Caco-2 (cell line): ENCODE results near the gene ZBED1. TPM values are rescaled to one million over a fixed set of nuclear protein-coding genes. Genes with fewer than 3 reads are reported as not detected.

ENCODE experiments used
- BruUV-seq: library from RNA; stranded (reverse); fragments of 400-500 nt; replicated peaks from 2 replicates; lab custom pipeline; 2021; lab: Mats Ljungman, UMichigan
- CTCF ChIA-PET: fragments of 300-600 bp; sonication (Branson Sonifier 250); formaldehyde crosslinking; loops from one replicate; lab custom pipeline; 2022; ENCODE audit warnings: antibody characterized with exemption; lab: Charles Lee
- POLR2A ChIA-PET: fragments of 300-600 bp; sonication (Branson Sonifier 250); formaldehyde crosslinking; loops from one replicate; lab custom pipeline; 2022; ENCODE audit warnings: antibody characterized with exemption; lab: Charles Lee
- DNase-seq, 2 experiments: peaks; one replicate each; pipeline versions ENCODE4 v3.0.0 to v3.0.0-alpha.2; 2020 to 2022
- H3K27me3 ChIP-seq: replicated peaks from 2 replicates; pipeline ENCODE4 v1.6.0; 2011; ENCODE audit warnings: low read length; ENCODE audit not compliant: control insufficient read depth, insufficient read depth
- H3K36me3 ChIP-seq: 2 replicates; pipeline ENCODE4 v1.5.1; 2011; ENCODE audit warnings: low read length; ENCODE audit not compliant: control insufficient read depth, insufficient read depth
- H3K4me1 ChIP-seq: fragments of 250-450 bp; sonication (Bioruptor Pico); 2 replicates; pipeline ENCODE4 v1.5.1; 2020; ENCODE audit warnings: mild to moderate bottlenecking
- H3K4me3 ChIP-seq: 2 replicates; pipeline ENCODE4 v1.5.1; 2011; ENCODE audit warnings: low read depth, mild to moderate bottlenecking, control low read depth, low read length
- H3K9me3 ChIP-seq: fragments of 250-450 bp; sonication (Bioruptor Pico); 2 replicates; pipeline ENCODE4 v1.5.1; 2020; ENCODE audit warnings: mild to moderate bottlenecking, moderate library complexity
- H3K27ac Mint-ChIP-seq: one replicate; pipeline ENCODE4 v1.8.0; 2022; ENCODE audit warnings: mixed read lengths; ENCODE audit not compliant: unreplicated experiment
- H3K27me3 Mint-ChIP-seq: one replicate; pipeline ENCODE4 v1.8.0; 2022; ENCODE audit warnings: mixed read lengths; ENCODE audit not compliant: insufficient read depth, unreplicated experiment
- H3K36me3 Mint-ChIP-seq: one replicate; pipeline ENCODE4 v1.8.0; 2022; ENCODE audit warnings: mild to moderate bottlenecking, mixed read lengths; ENCODE audit not compliant: insufficient read depth, unreplicated experiment
- H3K4me1 Mint-ChIP-seq: one replicate; pipeline ENCODE4 v1.8.0; 2022; ENCODE audit warnings: low read depth, mixed read lengths; ENCODE audit not compliant: unreplicated experiment
- H3K4me3 Mint-ChIP-seq: one replicate; pipeline ENCODE4 v1.8.0; 2022; ENCODE audit warnings: mild to moderate bottlenecking, moderate library complexity, mixed read lengths; ENCODE audit not compliant: unreplicated experiment
- H3K9me3 Mint-ChIP-seq: one replicate; pipeline ENCODE4 v1.8.0; 2022; ENCODE audit warnings: mixed read lengths; ENCODE audit not compliant: unreplicated experiment
- CTCF ChIP-seq, 2 experiments: fragments of 200-600 bp in 1 of 2; IDR thresholded peaks; 1 replicate in 1 of 2; 2 replicates in 1 of 2; pipeline versions ENCODE4 v1.5.1 to v1.8.0; 2011 to 2022; ENCODE audit warnings: antibody characterized with exemption in 1 of 2, control low read depth in 1 of 2, inconsistent platforms in 1 of 2, low read depth in 1 of 2, low read length in 1 of 2, mild to moderate bottlenecking in 1 of 2, moderate library complexity in 1 of 2; ENCODE audit not compliant: insufficient read depth in 1 of 2, severe bottlenecking in 1 of 2, unreplicated experiment in 1 of 2
- intact Hi-C: fragments of 100-400 bp; cut with micrococcal nuclease; formaldehyde crosslinking; loops from one replicate; pipeline ENCODE4 v1.10.0; 2022; ENCODE audit not compliant: unreplicated experiment
- total RNA-seq: library from RNA; stranded (reverse); gene quantifications from 2 replicates; pipeline ENCODE4 v1.2.3, GENCODE V29; 2022

ZBED1 gene
- total RNA-seq, 1 experiment from 2014 or later: 68.8 TPM

DNA sequence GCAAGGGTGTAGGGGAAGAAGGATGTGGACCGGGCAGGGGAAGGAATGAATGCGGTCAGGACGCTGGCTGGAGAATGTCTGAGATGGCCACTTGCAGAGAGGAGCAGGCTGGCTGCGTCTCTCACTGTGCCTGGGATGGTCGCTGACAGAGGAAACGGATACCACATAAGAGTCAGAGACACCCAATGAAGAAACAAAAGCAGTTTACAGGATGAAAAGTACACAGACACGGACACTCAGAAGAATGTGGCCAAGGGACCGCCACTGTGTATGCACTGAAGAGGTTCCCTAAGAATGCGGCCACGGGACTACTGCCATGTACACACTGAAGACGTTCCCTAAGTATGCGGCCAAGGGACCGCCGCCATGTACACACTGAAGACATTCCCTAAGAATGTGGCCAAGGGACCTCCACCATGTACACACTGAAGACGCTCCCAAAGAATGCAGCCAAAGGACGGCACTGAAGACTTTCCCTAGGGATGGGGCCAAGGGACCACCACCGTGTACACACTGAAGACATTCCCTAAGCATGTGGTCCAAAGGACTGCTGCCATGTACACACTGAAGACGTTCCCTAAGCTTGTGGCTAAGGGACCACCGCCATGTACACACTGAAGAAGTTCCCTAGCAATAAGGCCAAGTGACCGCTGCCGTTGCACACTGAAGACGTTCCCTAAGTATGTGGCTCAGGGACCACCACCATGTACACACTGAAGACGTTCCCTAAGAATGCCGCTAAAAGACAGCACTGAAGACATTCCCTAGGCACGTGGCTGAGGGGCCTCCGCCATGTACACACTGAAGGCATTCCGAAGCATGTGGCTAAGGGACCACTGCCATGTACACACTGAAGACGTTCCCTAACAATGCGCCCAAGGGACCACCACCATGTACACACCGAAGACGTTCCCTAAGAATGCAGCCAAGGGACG lies 32.2 kb downstream of the ZBED1 start:
- no peaks in the 10 kb centered on the region for H3K27me3 Mint-ChIP-seq
- no peak for TF ChIP-seq CTCF (IDR thresholded peaks at IDR 0.05; ENCODE audit: insufficient read depth in 1 of 2, low read depth in 1 of 2, low read length in 1 of 2, severe bottlenecking in 1 of 2, unreplicated experiment in 1 of 2)
- ChIA-PET POLR2A (no interaction called here), CTCF (no interaction called here)
- peaks cover 23% of the 10 kb centered on the region for H3K4me1 ChIP-seq
- H3K36me3 Mint-ChIP-seq: peaks cover 42% of the 10 kb centered on the region
- no peaks in the 10 kb centered on the region for H3K9me3 ChIP-seq
- BruUV-seq: no TSS peak
- H3K27ac Mint-ChIP-seq: peak overlapping the region; percentile 88
- H3K4me3 Mint-ChIP-seq: no peak overlapping the region
- H3K27me3 ChIP-seq: no peaks in the 10 kb centered on the region
- no peak for DNase-seq
- H3K4me3 ChIP-seq: no peak overlapping the region
- no peaks in the 10 kb centered on the region for H3K9me3 Mint-ChIP-seq
- intact Hi-C loops: no loop called here
- H3K36me3 ChIP-seq: no peaks in the 10 kb centered on the region
- peaks cover 22% of the 10 kb centered on the region for H3K4me1 Mint-ChIP-seq

DNA sequence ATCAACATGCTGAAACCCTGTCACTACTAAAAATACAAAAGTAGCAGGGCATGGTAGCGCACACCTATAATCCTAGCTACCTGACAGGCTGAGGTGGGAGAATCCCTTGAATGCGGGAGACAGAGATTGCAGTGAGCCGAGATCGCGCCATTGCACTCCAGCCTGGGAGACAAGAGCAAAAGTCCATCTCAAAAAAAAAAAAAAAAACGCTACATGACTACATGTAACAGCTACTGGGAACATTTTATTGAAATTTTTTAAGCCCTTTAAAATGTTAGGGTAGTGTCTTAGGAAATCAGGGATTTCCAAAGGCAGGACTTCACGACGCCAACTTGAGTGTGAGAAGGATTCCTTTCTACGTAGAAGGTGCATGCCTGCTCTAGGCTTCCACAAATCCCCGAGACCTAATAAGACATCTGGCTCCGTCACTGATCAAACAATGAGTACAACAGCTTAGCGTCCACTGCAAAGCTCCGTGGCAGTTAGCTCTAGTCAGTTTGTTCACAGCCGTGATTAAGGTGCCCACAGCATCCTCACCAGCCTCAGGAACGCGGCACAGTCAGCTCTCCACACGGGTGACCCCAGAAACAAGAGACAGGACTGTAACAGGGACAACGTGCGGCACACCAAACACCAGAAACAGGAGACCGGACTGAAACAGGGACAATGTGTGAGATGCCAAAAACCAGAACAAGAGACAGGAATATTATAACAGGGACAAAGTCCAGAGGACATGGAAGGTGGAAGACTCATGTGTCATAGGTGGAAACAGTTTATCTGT lies 33.7 kb downstream of the ZBED1 start:
- Histone ChIP-seq H3K4me1 (peaks cover 11% of the 10 kb centered on the region), H3K9me3 (no peaks in the 10 kb centered on the region), H3K36me3 (no peaks in the 10 kb centered on the region), H3K27me3 (no peaks in the 10 kb centered on the region), H3K4me3 (no peak overlapping the region)
- Mint-ChIP-seq H3K27ac (peak overlapping the region; percentile 88), H3K9me3 (no peaks in the 10 kb centered on the region), H3K4me1 (peaks cover 18% of the 10 kb centered on the region), H3K27me3 (no peaks in the 10 kb centered on the region), H3K4me3 (peak overlapping the region; percentile 60), H3K36me3 (peaks cover 33% of the 10 kb centered on the region)
- ChIA-PET POLR2A (no interaction called here), CTCF (no interaction called here)
- peak in 1 of 2 experiments; percentile 49 for DNase-seq
- intact Hi-C loops: no loop called here
- no TSS peak for BruUV-seq
- no peak for TF ChIP-seq CTCF (IDR thresholded peaks at IDR 0.05; ENCODE audit: insufficient read depth in 1 of 2, low read depth in 1 of 2, low read length in 1 of 2, severe bottlenecking in 1 of 2, unreplicated experiment in 1 of 2)

- no peaks in the 10 kb centered on the region for H3K27me3 ChIP-seq
- H3K4me1 ChIP-seq: peaks cover 10% of the 10 kb centered on the region; the same call in 1 of the 2 replicates
- no TSS peak for BruUV-seq
- Mint-ChIP-seq H3K4me1 (peaks cover 18% of the 10 kb centered on the region), H3K9me3 (no peaks in the 10 kb centered on the region), H3K27ac (no peak overlapping the region), H3K36me3 (peaks cover 24% of the 10 kb centered on the region), H3K4me3 (no peak overlapping the region), H3K27me3 (no peaks in the 10 kb centered on the region)
- ChIA-PET CTCF (no interaction called here), POLR2A (no interaction called here)
- no peaks in the 10 kb centered on the region for H3K9me3 ChIP-seq
- TF ChIP-seq CTCF (IDR thresholded peaks at IDR 0.05; ENCODE audit: insufficient read depth in 1 of 2, low read depth in 1 of 2, low read length in 1 of 2, severe bottlenecking in 1 of 2, unreplicated experiment in 1 of 2): no peak
- DNase-seq: peak in 1 of 2 experiments; percentile 71
- intact Hi-C loops: no loop called here
- H3K4me3 ChIP-seq: no peak overlapping the region
- no peaks in the 10 kb centered on the region for H3K36me3 ChIP-seq
These were observed 36.1 kb downstream of the ZBED1 start for GRCh38 chrX:2464677-2465166.
